Measurements from ENCODE around the gene EIF4B.

EIF4B gene

DNA sequence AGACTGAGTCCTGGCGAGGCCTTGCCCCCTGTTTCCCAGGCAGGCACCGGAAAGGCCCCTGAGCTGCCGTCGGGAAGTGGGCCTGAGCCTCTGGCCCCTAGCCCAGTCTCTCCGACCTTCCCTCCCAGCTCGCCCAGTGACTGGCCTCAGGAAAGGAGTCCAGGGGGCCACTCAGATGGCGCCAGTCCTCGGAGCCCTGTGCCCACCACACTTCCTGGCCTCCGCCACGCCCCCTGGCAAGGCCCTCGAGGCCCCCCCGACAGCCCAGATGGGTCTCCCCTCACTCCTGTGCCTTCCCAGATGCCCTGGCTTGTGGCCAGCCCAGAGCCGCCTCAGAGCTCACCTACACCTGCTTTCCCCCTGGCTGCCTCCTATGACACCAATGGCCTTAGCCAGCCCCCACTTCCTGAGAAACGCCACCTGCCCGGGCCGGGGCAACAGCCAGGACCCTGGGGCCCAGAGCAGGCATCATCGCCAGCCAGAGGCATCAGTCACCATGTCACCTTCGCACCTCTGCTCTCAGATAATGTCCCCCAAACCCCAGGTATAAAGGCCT, 54.5 kb downstream of the EIF4B start:
- DNase-seq, result no peak

- DNase-seq, result no peak
Observed at GRCh38 chr12:53061404-53062010, 55.3 kb downstream of the EIF4B start.

GRCh38 chr12:53062011-53062961, 56.0 kb downstream of the EIF4B start:
- no peak for DNase-seq

GRCh38 chr12:53062977-53063707, 56.9 kb downstream of the EIF4B start:
- DNase-seq, result no peak

DNA sequence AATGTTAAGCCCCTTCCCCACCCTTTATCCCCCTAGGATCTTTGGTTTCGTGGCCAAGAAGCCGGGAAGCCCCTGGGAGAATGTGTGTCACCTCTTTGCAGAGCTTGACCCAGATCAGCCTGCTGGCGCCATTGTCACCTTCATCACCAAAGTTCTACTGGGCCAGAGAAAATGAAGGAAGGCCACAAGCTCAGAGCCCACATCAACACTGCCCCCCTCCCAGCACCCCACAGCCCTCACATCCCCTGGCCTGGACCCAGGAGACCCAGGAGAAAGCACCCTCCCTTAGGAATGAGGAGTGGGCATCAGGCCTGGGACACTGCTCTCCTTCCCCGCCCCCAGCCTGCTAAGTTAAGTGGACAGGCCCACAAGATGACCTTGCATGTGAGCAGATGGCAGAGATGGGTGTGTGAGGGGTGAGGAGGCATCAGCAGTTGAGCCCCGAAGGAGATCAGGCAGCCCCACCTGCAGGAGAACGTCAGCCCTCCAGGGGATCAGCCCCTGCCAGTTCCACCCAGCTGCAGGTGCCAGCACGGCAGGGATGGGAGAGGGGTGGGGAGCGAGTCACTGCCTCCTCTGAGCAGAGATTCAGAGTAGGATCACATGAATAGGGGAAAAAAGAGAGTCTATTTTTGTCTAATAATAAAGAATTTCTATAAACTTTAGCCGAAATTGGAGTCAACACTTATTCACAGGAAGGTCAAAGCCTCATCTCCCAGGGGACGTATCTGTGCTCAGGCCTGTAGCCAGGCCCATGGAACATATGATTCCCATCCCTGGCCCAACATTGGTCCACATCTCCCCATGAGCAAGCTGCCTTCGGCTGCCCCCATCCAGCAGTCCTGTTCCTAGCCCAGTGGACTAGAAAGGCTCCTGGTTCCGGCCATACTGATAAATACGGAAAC, 57.7 kb downstream of the EIF4B start:
- DNase-seq, result no peak

DNA sequence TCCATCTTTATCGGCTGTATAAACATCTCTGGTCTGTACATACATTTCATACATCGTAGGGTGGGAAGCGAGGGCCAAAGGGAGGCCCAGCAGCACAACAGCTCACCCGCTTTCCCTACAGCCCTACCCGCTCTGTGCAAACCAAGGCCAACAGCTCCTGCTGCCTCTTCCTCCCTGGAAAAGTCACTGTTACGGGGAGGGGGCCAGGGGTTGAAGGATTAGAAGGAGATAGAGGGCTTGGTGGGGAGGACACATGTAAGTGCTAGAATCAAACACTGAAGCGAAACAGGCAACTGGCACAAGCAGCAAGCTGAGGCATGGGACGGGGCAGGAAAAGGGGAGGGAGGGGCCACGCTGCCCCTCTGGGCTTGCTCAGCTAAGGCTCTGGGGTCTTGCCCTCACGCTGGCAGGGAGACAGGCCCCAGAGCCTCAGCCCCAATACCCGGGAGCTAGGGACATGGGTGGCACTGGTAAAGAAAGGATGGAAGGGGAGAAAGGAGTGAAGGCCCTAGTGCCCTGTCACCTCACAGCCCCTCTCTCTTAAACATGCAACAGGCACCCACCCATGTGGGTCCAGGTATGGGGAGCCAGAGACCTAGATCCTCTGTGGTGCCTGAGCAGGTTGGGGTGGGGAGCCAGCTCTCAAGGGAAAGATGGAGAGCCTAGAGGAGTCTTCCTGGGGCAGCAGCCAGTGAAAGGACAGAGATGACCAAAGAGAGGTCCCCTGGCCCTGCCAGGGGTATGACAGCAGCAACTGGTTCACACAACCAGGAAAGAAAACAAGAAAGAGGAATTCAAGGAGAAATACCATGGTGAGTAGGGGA, 58.6 kb downstream of the EIF4B start:
- DNase-seq, result no peak

GRCh38 chr12:53065470-53065869, 59.2 kb downstream of the EIF4B start:
- DNase-seq, result no peak

- DNase-seq, result peak; percentile 76
Observed at GRCh38 chr12:53065975-53066931, 60.0 kb downstream of the EIF4B start.

GRCh38 chr12:53067074-53067992, 61.1 kb downstream of the EIF4B start:
- no peak for DNase-seq

- no peak for DNase-seq
Observed at GRCh38 chr12:53067993-53068770, 61.9 kb downstream of the EIF4B start.

DNA sequence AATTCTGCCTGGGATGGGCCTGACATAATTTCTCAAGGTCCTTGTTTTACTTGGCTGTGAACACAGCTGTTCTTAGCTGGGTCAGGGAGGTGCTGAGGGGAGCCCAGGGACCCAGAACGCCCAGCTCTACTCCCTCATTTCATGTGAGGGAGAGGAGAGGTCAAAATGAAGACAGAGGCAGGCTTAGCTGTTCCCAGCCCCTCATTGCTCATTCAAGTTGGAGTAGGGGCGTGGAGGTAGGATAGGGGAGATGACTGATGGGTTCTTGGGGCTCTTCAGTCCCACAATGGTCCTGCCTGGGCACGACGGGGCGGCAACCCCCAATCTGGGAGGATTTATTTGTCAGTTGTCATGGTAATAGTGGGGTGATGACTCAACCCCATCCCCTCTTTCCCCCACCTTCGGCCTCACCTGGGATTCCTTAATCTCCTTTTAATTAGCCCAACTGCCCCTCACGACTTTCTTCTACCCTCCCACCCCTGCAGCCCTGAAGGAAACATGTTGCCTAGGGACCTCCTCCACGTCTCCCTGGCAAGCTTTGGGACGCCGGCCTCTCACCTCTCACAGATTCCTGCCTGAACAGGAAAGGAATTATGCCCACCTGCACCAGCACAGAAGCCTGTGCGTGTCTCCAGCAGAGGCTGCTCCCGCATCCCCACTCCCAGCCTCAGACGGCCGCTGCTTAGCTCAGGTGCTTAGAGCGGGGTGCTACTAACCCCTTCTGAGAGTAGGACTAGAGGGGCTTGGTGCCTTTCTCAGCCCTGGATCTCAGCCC, 62.7 kb downstream of the EIF4B start:
- no peak for DNase-seq

DNA sequence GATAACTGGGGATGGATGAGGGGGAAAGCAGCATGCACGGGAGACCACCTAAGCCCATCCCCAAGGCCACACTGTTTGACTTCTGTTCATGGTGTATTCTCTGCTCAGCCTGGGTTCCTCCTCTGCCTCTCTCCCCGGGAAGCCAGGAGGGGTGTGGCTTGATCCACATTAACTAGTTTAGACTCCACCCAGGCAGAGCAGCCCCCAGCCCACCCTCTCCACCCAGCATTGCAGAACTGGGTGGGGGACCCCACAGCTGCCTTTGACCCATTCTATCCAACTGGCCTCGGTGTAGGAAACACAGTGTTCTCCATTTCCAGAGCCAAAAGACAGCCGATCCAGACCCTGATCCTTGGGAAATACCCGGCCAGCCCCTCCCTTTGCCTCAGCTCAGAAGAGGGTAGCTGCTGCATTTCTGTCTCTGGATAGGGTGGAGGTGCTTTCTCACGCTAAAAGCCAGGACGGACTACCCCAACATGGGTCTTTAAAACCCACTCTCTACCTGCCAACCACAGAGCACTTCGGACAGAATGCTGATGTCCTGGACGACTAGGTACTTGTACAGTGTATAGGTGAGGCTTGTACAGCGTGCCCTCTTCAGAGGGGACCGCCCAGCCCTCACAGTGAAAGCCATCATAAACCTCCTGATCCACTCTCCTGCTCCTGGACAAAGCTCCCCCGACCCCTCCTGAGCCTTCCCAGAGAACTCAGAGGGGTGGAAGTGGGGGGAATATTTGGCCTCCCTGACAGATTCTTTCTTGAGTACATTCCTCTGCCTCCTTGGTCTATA, 63.6 kb downstream of the EIF4B start:
- DNase-seq, result no peak

GRCh38 chr12:53070877-53071492, 64.7 kb downstream of the EIF4B start:
- DNase-seq, result no peak

- DNase-seq, result no peak
Observed at GRCh38 chr12:53071591-53072551, 65.6 kb downstream of the EIF4B start.

GRCh38 chr12:53073881-53074280, 67.6 kb downstream of the EIF4B start:
- no peak for DNase-seq
